GM18870 (cell line): ENCODE measurements around the gene PTTG2.

Source experiments
- ATAC-seq: cut with Tn5 transposase; IDR thresholded peaks from one replicate; pipeline ENCODE4 v1.9.1; 2021; ENCODE audit warnings: moderate library complexity; ENCODE audit not compliant: unreplicated experiment

Gene PTTG2

DNA sequence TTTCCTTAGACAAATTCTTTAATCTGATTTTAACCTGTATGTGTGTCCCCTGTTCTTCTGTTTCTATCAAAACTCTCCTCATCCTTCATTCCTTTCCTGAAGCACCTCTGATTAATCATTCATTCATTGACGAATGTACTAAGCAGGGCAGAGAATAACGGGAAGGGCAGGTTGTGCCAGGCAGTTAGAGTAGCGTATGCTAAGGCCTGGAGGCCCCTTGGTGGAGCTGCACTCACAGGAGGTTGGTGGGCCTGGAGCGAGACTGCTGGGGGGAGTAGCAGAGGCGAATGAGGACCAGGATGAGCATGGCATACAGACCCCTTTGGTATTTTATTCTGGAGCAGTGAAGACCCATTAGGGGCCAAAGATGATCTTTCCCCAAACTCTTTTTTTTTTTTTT lies 22.5 kb downstream of the PTTG2 start:
- ATAC-seq, result no peak

- no peak for ATAC-seq
Observed at GRCh38 chr4:37983951-37984350, 23.8 kb downstream of the PTTG2 start.

- no peak for ATAC-seq
Observed at GRCh38 chr4:37985730-37986275, 25.6 kb downstream of the PTTG2 start.

- no peak for ATAC-seq
Observed at GRCh38 chr4:37988670-37989069, 28.5 kb downstream of the PTTG2 start.

DNA sequence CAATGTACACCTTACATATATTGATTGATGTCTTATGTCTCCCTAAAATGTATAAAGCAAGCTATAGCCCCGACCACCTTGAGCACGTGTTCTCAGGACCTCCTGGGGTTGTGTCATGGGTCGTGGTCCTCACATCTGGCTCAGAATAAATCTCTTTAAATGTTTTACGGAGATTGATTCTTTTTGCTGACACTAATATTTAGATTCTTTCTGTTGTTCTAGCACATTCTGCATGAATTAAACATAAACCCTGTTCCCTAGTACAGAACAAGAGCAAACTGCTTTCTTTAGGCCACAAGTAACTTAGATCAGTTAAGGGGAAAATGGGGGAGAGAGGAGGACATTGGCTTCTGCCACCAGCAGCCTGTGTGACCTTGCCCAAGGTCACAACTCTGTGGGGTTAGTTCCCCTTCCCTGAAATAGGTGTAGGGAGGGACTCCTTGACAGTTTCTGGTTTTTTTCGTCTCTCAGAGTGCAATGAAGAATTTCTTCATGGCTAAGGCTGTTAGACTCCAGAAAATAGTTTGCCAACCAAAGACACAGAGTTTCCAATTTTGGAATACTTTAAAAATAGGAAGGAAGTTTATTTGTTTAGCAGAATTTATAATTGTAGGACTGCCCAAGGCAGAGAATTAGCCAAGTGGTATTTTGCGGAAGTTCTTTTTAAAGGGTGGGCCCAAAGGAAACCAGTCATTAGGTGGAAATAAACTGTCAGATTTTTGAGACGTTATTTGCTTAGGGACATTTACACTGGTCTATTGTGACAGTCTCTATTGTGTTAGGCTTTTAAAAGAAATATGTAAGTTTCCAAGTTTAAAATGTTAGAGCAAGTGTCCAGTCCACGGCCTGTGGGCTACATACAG lies 29.4 kb downstream of the PTTG2 start:
- ATAC-seq, result no peak

GRCh38 chr4:37990731-37991245 lies 30.6 kb downstream of the PTTG2 start:
- ATAC-seq, result no peak

DNA sequence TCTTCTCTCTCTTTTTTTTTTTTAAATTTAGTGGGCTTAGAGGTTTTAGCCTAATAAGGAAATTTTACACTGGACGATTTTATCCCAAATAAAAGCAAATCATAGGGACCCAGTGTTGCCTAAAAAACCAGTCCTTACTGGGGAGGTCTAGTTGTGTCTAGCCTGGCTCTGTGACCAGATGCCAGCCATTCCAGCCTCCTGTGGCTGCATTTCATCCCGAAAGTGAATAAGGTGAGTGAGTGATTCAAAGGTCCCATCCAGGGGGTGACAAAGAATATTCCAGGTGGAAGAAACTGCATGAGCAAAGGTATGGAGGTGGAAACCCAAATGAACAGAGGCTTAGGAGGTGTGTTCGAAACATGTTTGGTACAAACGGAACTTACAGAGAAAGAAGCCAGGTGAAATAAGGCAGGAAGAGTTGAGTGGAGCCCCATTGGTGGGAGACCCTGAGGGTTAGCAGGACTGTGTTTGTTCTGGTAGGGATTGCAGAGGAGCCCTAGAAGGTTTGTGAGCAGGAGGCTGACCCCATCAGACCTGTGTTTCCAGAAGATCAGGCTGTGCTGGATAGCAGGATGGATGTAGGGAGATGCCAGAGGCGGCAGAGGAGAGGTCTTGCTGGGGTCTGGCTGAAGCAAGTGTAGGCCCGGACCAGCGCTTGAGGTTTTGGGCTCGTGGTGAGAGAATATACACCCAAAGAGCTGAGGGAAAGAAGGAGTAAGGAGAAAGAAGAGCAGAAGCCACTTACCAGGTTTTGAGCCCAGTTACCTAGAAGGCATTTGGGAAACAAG lies 31.6 kb downstream of the PTTG2 start:
- ATAC-seq, result no peak

- ATAC-seq, result no peak
Observed at GRCh38 chr4:37993806-37994205, 33.6 kb downstream of the PTTG2 start.

DNA sequence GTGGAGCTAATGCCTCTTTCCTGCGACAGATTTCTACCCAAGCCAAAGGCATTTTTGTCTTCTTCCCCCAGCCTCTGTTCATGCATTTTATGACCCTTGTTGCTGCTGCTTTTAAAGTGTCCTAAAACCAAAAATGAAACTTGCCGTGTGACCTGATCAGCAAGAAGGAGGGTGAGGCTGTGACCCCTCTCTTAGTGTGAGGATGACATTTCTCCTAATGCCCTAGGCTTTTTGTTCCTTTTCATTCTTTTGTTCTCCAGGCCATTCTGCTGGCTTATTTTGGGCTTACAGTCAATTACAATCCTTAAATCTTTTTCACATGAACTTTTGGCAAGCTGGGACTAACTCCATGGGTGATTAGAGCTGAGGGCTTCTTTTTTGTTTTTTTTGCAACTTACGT lies 34.4 kb downstream of the PTTG2 start:
- ATAC-seq, result no peak

GRCh38 chr4:37995299-37995821 lies 35.2 kb downstream of the PTTG2 start:
- ATAC-seq, result no peak

- ATAC-seq, result no peak
Observed at GRCh38 chr4:37995981-37996775, 36.0 kb downstream of the PTTG2 start.

DNA sequence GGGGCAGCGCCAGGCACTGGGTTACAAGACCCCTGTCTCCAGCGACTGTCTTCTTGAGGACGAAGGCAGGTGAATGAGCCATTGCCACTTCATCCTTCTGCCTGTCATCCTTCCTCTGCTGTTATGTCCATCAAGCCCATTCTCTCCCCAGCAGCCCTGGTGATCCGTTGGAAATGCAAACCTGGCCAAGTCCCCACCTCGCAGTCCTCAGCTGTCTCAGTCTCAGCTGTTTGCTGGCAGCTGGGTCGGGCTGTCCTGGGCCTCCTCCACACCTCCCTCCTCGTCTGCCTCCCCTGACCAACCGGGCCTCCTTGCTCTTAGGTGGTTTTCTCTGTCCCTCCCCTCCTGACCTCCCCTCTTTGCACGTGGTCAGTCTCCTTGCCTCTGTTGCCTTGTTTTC lies 38.0 kb downstream of the PTTG2 start:
- ATAC-seq, result no peak

DNA sequence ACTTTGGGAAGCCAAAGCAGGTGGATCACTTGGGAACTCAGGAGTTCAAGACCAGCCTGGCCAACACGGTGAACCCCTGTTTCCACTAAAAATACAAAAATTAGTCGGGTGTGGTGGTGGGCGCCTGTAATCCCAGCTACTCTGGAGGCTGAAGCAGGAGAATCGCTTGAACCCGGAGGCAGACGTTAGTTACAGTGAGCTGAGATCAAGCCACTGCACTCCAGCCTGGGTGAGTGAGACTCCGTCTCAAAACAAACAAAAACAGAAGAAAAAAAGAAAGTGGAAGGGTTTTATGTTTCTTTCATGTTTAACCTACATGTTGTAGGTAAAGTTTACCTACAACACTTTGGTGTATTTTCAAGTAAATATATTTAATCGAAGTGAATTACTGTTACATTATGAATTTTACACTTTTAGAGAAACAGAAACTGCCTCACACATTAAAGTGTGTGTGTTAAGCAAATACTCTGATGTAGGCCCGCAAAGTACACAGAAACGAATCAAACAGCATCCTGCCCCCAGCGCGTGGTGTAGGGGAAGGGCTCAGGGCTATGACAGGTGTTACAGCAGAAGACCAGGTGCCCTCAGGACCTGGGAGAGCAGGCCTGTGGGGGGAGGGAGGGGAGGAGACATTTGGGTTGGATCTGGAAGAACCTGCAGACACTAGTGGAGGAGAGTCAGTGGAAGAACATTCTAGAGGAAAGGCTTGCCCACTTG lies 39.0 kb downstream of the PTTG2 start:
- ATAC-seq, result no peak

GRCh38 chr4:37999965-38000364 lies 39.8 kb downstream of the PTTG2 start:
- ATAC-seq, result no peak

DNA sequence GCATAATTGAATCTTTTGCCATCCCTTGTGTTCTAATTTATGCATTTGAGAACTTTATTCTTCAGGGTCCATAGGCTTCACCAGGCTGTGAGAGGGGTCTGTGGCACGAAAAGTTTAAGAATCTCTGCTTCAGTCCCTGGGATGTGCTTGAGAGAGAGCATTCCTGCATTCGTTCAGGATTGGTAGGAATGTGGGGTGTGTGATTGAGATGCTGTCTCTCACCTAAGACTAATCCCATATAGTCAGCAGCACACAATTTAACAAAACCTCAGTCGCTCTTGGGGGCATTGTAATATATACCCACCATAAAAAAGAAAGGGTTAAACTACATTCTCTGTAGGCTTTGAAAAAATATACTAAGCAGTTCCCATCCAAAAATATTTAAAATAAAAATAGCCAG lies 41.7 kb downstream of the PTTG2 start:
- ATAC-seq, result no peak

GRCh38 chr4:38002451-38003071 lies 42.4 kb downstream of the PTTG2 start:
- ATAC-seq, result no peak

DNA sequence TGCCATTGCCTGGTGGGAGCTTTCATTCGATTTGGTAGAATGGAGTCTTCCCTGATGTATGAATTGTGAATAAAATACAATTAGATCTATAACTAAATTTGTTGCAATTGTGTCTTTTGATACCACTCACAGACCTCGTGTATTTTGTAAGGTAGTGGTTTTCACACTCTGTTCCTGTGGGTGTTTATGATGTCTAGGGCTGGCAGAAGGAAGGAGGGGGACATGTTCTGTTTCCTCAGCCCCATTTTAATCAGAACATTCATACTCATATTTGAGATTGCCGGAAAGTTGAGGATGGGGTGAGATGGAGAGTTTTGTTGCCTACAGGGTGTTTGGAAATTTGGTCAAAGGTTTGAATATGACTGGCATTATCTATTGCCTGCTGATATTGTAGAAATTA lies 42.9 kb downstream of the PTTG2 start:
- ATAC-seq, result no peak

GRCh38 chr4:38003628-38004027 lies 43.4 kb downstream of the PTTG2 start:
- no peak for ATAC-seq

DNA sequence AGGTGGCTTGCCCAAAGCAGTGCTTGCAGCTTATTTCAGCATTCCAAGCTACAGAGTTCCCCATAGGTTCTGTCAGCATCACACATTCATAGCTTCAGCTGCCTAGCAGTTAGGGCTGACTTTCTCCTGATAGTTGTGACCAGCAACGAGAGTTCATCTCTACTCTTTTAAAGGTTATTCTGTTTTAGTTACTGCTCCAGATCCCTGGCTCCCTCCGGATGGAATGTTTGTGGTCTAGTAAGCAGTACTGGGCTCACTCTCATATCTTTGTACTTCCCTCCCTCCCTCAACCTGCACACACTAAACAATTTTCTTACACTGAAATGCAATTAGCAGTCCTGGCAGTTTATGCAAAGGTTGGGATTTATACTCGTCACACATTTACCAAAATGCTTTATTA lies 43.9 kb downstream of the PTTG2 start:
- no peak for ATAC-seq

- ATAC-seq, result no peak
Observed at GRCh38 chr4:38004887-38005286, 44.7 kb downstream of the PTTG2 start.
